SU-DHL-6 (cell line): ENCODE data around the gene SAFB.

Source experiments
- EZH2phosphoT487 ChIP-seq: fragments of 200-600 bp; sonication (generic), shearing (Covaris generic); conservative IDR thresholded peaks from 2 replicates; pipeline ENCODE4 v1.6.1; 2018; ENCODE audit warnings: mild to moderate bottlenecking, antibody characterized with exemption, low read length, moderate library complexity, mixed read lengths
- TF ChIP-seq, protein P1 (sequence below): fragments of 200-600 bp; sonication (generic); IDR thresholded peaks from one replicate; pipeline ENCODE4 v1.5.1; 2017; ENCODE audit warnings: antibody characterized with exemption, mild to moderate bottlenecking, low read length, moderate library complexity; ENCODE audit not compliant: insufficient read depth, poor library complexity, severe bottlenecking

GRCh38 chr19:5678071-5678718 is 55.3 kb downstream of the SAFB start:
- TF ChIP-seq, protein P1, sequence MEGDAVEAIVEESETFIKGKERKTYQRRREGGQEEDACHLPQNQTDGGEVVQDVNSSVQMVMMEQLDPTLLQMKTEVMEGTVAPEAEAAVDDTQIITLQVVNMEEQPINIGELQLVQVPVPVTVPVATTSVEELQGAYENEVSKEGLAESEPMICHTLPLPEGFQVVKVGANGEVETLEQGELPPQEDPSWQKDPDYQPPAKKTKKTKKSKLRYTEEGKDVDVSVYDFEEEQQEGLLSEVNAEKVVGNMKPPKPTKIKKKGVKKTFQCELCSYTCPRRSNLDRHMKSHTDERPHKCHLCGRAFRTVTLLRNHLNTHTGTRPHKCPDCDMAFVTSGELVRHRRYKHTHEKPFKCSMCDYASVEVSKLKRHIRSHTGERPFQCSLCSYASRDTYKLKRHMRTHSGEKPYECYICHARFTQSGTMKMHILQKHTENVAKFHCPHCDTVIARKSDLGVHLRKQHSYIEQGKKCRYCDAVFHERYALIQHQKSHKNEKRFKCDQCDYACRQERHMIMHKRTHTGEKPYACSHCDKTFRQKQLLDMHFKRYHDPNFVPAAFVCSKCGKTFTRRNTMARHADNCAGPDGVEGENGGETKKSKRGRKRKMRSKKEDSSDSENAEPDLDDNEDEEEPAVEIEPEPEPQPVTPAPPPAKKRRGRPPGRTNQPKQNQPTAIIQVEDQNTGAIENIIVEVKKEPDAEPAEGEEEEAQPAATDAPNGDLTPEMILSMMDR, result no peak
- no peak for TF ChIP-seq EZH2phosphoT487
